ENCODE measurements around the gene SLC24A1.

Gene SLC24A1

GRCh38 chr15:65641768-65642475 is 20.2 kb downstream of the SLC24A1 start:
- H3K9ac ChIP-seq (ENCODE audit: low read depth, low read length), result no peak overlapping the region
- H3K4me1 ChIP-seq (ENCODE audit: control insufficient read depth, insufficient read depth, low read length), result no peaks in the 10 kb centered on the region
- H3K36me3 ChIP-seq (ENCODE audit: control insufficient read depth, insufficient read depth, low read length), result no peaks in the 10 kb centered on the region
- H3K4me3 ChIP-seq (ENCODE audit: low read depth, low read length), result no peak overlapping the region
- H3K9me3 ChIP-seq (ENCODE audit: control insufficient read depth, insufficient read depth, low read length), result no peaks in the 10 kb centered on the region
- no peaks in the 10 kb centered on the region for H3K27me3 ChIP-seq (ENCODE audit: control insufficient read depth, insufficient read depth, low read length)

- Histone ChIP-seq H3K4me3 (ENCODE audit: low read depth, low read length) (no peak overlapping the region), H3K36me3 (ENCODE audit: control insufficient read depth, insufficient read depth, low read length) (no peaks in the 10 kb centered on the region), H3K9ac (ENCODE audit: low read depth, low read length) (no peak overlapping the region), H3K4me1 (ENCODE audit: control insufficient read depth, insufficient read depth, low read length) (no peaks in the 10 kb centered on the region), H3K27me3 (ENCODE audit: control insufficient read depth, insufficient read depth, low read length) (no peaks in the 10 kb centered on the region), H3K9me3 (ENCODE audit: control insufficient read depth, insufficient read depth, low read length) (no peaks in the 10 kb centered on the region)
Observed at GRCh38 chr15:65642594-65642993, 20.9 kb downstream of the SLC24A1 start.

DNA sequence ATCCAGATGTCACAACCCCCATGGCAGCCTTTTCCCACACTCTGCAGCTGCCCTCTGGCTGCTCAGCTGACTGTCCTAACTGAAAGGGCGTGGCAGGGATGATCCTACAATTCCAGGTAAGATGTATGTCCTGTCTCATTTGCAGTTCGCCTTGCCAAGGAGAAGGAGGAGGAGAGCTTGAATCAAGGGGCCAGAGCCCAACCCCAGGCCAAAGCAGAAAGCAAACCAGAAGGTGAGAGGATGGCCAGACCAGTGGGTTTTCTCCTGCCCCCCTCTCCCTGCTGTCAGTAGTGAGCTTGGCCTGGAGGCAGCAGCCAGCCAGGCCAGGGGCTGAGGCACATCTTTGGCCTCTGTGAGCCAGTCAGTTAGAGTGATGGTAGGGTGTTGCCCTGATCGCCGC is 22.5 kb downstream of the SLC24A1 start:
- no peaks in the 10 kb centered on the region for H3K9me3 ChIP-seq (ENCODE audit: control insufficient read depth, insufficient read depth, low read length)
- no peak overlapping the region for H3K9ac ChIP-seq (ENCODE audit: low read depth, low read length)
- no peak overlapping the region for H3K4me3 ChIP-seq (ENCODE audit: low read depth, low read length)
- no peaks in the 10 kb centered on the region for H3K27me3 ChIP-seq (ENCODE audit: control insufficient read depth, insufficient read depth, low read length)
- no peaks in the 10 kb centered on the region for H3K4me1 ChIP-seq (ENCODE audit: control insufficient read depth, insufficient read depth, low read length)
- no peaks in the 10 kb centered on the region for H3K36me3 ChIP-seq (ENCODE audit: control insufficient read depth, insufficient read depth, low read length)

DNA sequence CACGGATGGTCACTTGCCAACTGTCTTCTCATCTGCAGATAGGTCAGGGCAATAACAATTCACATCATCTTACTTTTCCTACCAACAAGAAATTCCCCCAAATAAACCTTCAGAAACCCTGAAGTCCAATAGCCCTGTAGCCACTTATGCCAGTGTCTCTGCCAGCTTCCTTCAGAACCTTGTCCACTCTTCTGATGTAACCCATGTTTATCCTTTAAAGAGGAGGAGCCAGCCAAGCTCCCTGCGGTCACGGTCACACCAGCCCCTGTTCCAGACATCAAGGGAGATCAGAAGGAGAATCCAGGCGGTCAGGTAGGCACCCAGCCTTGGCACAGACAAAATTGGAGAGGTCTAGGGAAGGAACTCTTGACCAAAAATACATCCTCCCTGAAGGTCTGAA is 23.7 kb downstream of the SLC24A1 start:
- Histone ChIP-seq H3K36me3 (ENCODE audit: control insufficient read depth, insufficient read depth, low read length) (no peaks in the 10 kb centered on the region), H3K9me3 (ENCODE audit: control insufficient read depth, insufficient read depth, low read length) (no peaks in the 10 kb centered on the region), H3K9ac (ENCODE audit: low read depth, low read length) (no peak overlapping the region), H3K4me1 (ENCODE audit: control insufficient read depth, insufficient read depth, low read length) (no peaks in the 10 kb centered on the region), H3K27me3 (ENCODE audit: control insufficient read depth, insufficient read depth, low read length) (no peaks in the 10 kb centered on the region), H3K4me3 (ENCODE audit: low read depth, low read length) (no peak overlapping the region)

DNA sequence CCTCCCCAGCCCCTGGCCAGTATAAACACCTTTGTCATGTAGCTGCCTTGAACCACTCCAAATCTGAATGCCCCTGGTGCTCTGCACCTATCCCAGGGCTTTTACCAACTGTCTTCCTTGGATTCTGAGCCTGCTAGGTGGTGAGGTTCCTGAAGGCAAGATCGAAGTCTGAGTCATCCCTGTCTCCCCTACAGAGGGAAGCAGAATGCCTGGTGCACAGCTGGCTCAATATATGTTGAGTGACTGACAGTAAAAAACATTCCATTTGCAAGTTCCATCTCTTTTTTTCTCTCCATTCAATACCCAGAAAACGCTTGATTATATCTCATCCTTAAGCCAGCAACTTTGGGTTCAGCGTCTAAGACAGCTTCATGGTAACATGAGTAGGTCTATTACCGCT is 24.7 kb downstream of the SLC24A1 start:
- Histone ChIP-seq H3K4me1 (ENCODE audit: control insufficient read depth, insufficient read depth, low read length) (no peaks in the 10 kb centered on the region), H3K27me3 (ENCODE audit: control insufficient read depth, insufficient read depth, low read length) (no peaks in the 10 kb centered on the region), H3K4me3 (ENCODE audit: low read depth, low read length) (no peak overlapping the region), H3K36me3 (ENCODE audit: control insufficient read depth, insufficient read depth, low read length) (no peaks in the 10 kb centered on the region), H3K9ac (ENCODE audit: low read depth, low read length) (no peak overlapping the region), H3K9me3 (ENCODE audit: control insufficient read depth, insufficient read depth, low read length) (no peaks in the 10 kb centered on the region)

- no peaks in the 10 kb centered on the region for H3K36me3 ChIP-seq (ENCODE audit: control insufficient read depth, insufficient read depth, low read length)
- H3K27me3 ChIP-seq (ENCODE audit: control insufficient read depth, insufficient read depth, low read length), result no peaks in the 10 kb centered on the region
- no peak overlapping the region for H3K4me3 ChIP-seq (ENCODE audit: low read depth, low read length)
- H3K9ac ChIP-seq (ENCODE audit: low read depth, low read length), result no peak overlapping the region
- no peaks in the 10 kb centered on the region for H3K4me1 ChIP-seq (ENCODE audit: control insufficient read depth, insufficient read depth, low read length)
- H3K9me3 ChIP-seq (ENCODE audit: control insufficient read depth, insufficient read depth, low read length), result no peaks in the 10 kb centered on the region
Observed at GRCh38 chr15:65650312-65651041, 28.7 kb downstream of the SLC24A1 start.

- no peaks in the 10 kb centered on the region for H3K27me3 ChIP-seq (ENCODE audit: control insufficient read depth, insufficient read depth, low read length)
- no peaks in the 10 kb centered on the region for H3K36me3 ChIP-seq (ENCODE audit: control insufficient read depth, insufficient read depth, low read length)
Observed at GRCh38 chr15:65651042-65651322, 29.2 kb downstream of the SLC24A1 start.

DNA sequence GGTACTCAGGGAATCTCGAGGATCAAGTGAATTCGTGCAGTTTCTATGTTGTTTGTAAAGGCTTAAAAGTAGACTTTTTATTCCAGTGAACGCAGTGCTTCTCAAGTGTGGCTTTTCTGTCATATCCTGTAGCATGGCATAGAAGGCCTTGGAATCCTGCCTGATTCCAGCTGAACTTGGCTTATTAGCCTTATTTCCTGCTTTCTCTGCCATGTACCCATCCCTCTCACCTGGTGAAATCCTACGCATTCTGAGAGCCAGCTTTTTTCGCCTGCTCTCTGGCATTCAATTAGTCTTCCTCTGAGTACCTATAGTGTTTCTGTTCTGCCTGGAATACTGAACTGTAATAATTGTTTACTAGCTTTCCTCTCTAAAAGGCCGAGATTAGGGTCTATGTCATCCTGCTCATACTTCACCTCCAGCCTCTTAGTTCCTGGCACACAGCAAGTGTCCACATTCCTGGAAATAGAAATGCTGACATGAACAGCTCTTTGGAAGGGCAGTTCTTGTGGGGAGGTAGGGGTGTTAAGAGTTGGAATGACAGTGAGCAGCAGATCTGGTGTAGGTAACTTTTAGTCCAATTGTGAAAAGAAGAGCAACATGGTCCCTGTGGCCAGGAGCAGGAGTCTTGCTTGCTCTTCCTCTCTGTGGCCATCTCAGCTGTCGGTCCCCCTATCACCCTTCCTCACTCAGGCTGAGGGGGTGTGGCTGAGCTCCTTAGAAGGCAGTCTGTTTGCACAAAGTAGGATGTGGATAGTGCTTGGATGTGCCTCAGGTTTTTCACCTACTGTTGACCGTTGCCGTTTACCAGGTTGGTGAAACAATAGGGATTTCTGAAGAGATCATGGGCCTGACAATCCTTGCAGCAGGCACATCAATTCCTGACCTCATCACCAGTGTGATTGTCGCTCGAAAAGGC is 30.4 kb downstream of the SLC24A1 start:
- H3K4me3 ChIP-seq (ENCODE audit: low read depth, low read length), result no peak overlapping the region
- H3K9me3 ChIP-seq (ENCODE audit: control insufficient read depth, insufficient read depth, low read length), result no peaks in the 10 kb centered on the region
- H3K27me3 ChIP-seq (ENCODE audit: control insufficient read depth, insufficient read depth, low read length), result no peaks in the 10 kb centered on the region
- H3K36me3 ChIP-seq (ENCODE audit: control insufficient read depth, insufficient read depth, low read length), result no peaks in the 10 kb centered on the region
- no peaks in the 10 kb centered on the region for H3K4me1 ChIP-seq (ENCODE audit: control insufficient read depth, insufficient read depth, low read length)
- no peak overlapping the region for H3K9ac ChIP-seq (ENCODE audit: low read depth, low read length)

More at GRCh38 chr15:65651042-65651322, 29.2 kb downstream of the SLC24A1 start:
- Histone ChIP-seq H3K9me3 (ENCODE audit: control insufficient read depth, insufficient read depth, low read length) (no peaks in the 10 kb centered on the region), H3K9ac (ENCODE audit: low read depth, low read length) (no peak overlapping the region), H3K4me1 (ENCODE audit: control insufficient read depth, insufficient read depth, low read length) (no peaks in the 10 kb centered on the region), H3K4me3 (ENCODE audit: low read depth, low read length) (no peak overlapping the region)

GRCh38 chr15:65653341-65653740 is 31.6 kb downstream of the SLC24A1 start:
- Histone ChIP-seq H3K36me3 (ENCODE audit: control insufficient read depth, insufficient read depth, low read length) (no peaks in the 10 kb centered on the region), H3K9me3 (ENCODE audit: control insufficient read depth, insufficient read depth, low read length) (no peaks in the 10 kb centered on the region)

GRCh38 chr15:65653801-65654521 is 32.2 kb downstream of the SLC24A1 start:
- Histone ChIP-seq H3K36me3 (ENCODE audit: control insufficient read depth, insufficient read depth, low read length) (no peaks in the 10 kb centered on the region), H3K9ac (ENCODE audit: low read depth, low read length) (no peak overlapping the region), H3K4me3 (ENCODE audit: low read depth, low read length) (no peak overlapping the region), H3K27me3 (ENCODE audit: control insufficient read depth, insufficient read depth, low read length) (no peaks in the 10 kb centered on the region), H3K4me1 (ENCODE audit: control insufficient read depth, insufficient read depth, low read length) (no peaks in the 10 kb centered on the region), H3K9me3 (ENCODE audit: control insufficient read depth, insufficient read depth, low read length) (no peaks in the 10 kb centered on the region)

More at GRCh38 chr15:65653341-65653740, 31.6 kb downstream of the SLC24A1 start:
- Histone ChIP-seq H3K27me3 (ENCODE audit: control insufficient read depth, insufficient read depth, low read length) (no peaks in the 10 kb centered on the region), H3K9ac (ENCODE audit: low read depth, low read length) (no peak overlapping the region), H3K4me1 (ENCODE audit: control insufficient read depth, insufficient read depth, low read length) (no peaks in the 10 kb centered on the region), H3K4me3 (ENCODE audit: low read depth, low read length) (no peak overlapping the region)

- no peaks in the 10 kb centered on the region for H3K27me3 ChIP-seq (ENCODE audit: control insufficient read depth, insufficient read depth, low read length)
- no peak overlapping the region for H3K4me3 ChIP-seq (ENCODE audit: low read depth, low read length)
- no peaks in the 10 kb centered on the region for H3K4me1 ChIP-seq (ENCODE audit: control insufficient read depth, insufficient read depth, low read length)
- H3K36me3 ChIP-seq (ENCODE audit: control insufficient read depth, insufficient read depth, low read length), result no peaks in the 10 kb centered on the region
- no peaks in the 10 kb centered on the region for H3K9me3 ChIP-seq (ENCODE audit: control insufficient read depth, insufficient read depth, low read length)
- no peak overlapping the region for H3K9ac ChIP-seq (ENCODE audit: low read depth, low read length)
Observed at GRCh38 chr15:65655026-65655425, 33.3 kb downstream of the SLC24A1 start.

All from iPS-15b (cell line).